SK-N-SH (cell line): ENCODE data around the gene CACNA2D3. TPM values are rescaled to one million over a fixed set of nuclear protein-coding genes. Genes with fewer than 3 reads are reported as not detected.

Experiments
- CTCF ChIA-PET: fragments of 300-600, 350-600 bp; formaldehyde crosslinking; extraction: SDS; loops from one replicate; lab custom pipeline; 2021; lab: Yijun Ruan, JAX
- POLR2A ChIA-PET: fragments of 350-600 bp; sonication (Branson Sonifier 250); formaldehyde crosslinking; extraction: SDS; loops from one replicate; lab custom pipeline; 2020; ENCODE audit warnings: antibody characterized with exemption, inconsistent platforms; lab: Yijun Ruan, JAX
- DNase-seq: peaks from one replicate; pipeline ENCODE4 v3.0.0; 2012
- H2AFZ ChIP-seq: fragments of 200-600 bp; sonication (generic); 2 replicates; pipeline ENCODE4 v1.8.1; 2016; ENCODE audit warnings: antibody characterized with exemption, mild to moderate bottlenecking, low read depth
- H3F3A ChIP-seq: fragments of 200-600 bp; sonication (generic); replicated peaks from 2 replicates; pipeline ENCODE3; 2016; ENCODE audit warnings: antibody characterized with exemption, mild to moderate bottlenecking; ENCODE audit not compliant: insufficient read depth
- H3K27ac ChIP-seq, 2 experiments: fragments of 200-500 bp in 1 of 2; fragments of 200-600 bp in 1 of 2; sonication (Bioruptor generic) in 1 of 2; sonication (generic), shearing (Covaris generic) in 1 of 2; 2 replicates each; pipeline versions ENCODE4 v1.5.1 to v1.6.1; 2014 to 2016; ENCODE audit warnings: low read depth in 2 of 2, inconsistent platforms in 1 of 2, low read length in 1 of 2, mild to moderate bottlenecking in 1 of 2, mixed read lengths in 1 of 2
- H3K27me3 ChIP-seq: fragments of 200-600 bp; sonication (generic), shearing (Covaris generic); 2 replicates; pipeline ENCODE4 v1.6.1; 2016; ENCODE audit warnings: mixed run types; ENCODE audit not compliant: insufficient read depth
- H3K36me3 ChIP-seq, 2 experiments: fragments of 200-500 bp in 1 of 2; fragments of 200-600 bp in 1 of 2; sonication (Bioruptor generic) in 1 of 2; sonication (generic) in 1 of 2; replicated peaks in 1 of 2; 2 replicates each; pipeline versions ENCODE3 to v1.5.1; 2014 to 2016; ENCODE audit warnings: low read length in 1 of 2, mild to moderate bottlenecking in 1 of 2; ENCODE audit not compliant: insufficient read depth in 2 of 2, control insufficient read depth in 1 of 2
- H3K4me1 ChIP-seq, 2 experiments: fragments of 200-500 bp in 1 of 2; fragments of 200-600 bp in 1 of 2; sonication (Bioruptor generic) in 1 of 2; sonication (generic), shearing (Covaris generic) in 1 of 2; 2 replicates each; pipeline versions ENCODE4 v1.5.1 to v1.6.1; 2014 to 2016; ENCODE audit warnings: low read depth in 1 of 2, low read length in 1 of 2, mixed run types in 1 of 2; ENCODE audit not compliant: insufficient read depth in 2 of 2, control insufficient read depth in 1 of 2
- H3K4me2 ChIP-seq: fragments of 200-600 bp; sonication (generic), shearing (Covaris generic); 2 replicates; pipeline ENCODE4 v1.6.1; 2017; ENCODE audit warnings: mixed run types
- H3K4me3 ChIP-seq, 2 experiments: fragments of 200-500 bp in 1 of 2; fragments of 200-600 bp in 1 of 2; sonication (Bioruptor generic) in 1 of 2; sonication (generic), shearing (Covaris generic) in 1 of 2; 2 replicates each; pipeline versions ENCODE4 v1.5.1 to v1.8.1; 2014 to 2016; ENCODE audit warnings: low read depth in 2 of 2, inconsistent platforms in 1 of 2, low read length in 1 of 2, mild to moderate bottlenecking in 1 of 2, mixed read lengths in 1 of 2, moderate library complexity in 1 of 2
- H3K79me2 ChIP-seq: fragments of 200-600 bp; sonication (generic); 2 replicates; pipeline ENCODE4 v1.8.1; 2017; ENCODE audit warnings: mild to moderate bottlenecking; ENCODE audit not compliant: insufficient read depth
- H3K9ac ChIP-seq: fragments of 200-600 bp; sonication (generic); 2 replicates; pipeline ENCODE4 v1.6.1; 2017; ENCODE audit warnings: mixed run types
- H3K9me2 ChIP-seq: fragments of 200-600 bp; sonication (generic); 2 replicates; pipeline ENCODE4 v1.6.1; 2017; ENCODE audit warnings: mixed run types
- H3K9me3 ChIP-seq: fragments of 200-600 bp; sonication (generic); 2 replicates; pipeline ENCODE4 v1.6.1; 2017; ENCODE audit warnings: mixed run types, mild to moderate bottlenecking, moderate library complexity
- H4K20me1 ChIP-seq: fragments of 200-600 bp; sonication (generic); 2 replicates; pipeline ENCODE4 v1.6.1; 2017; ENCODE audit warnings: mild to moderate bottlenecking, mixed run types; ENCODE audit not compliant: insufficient read depth
- CHD2 ChIP-seq: fragments of 150-350 bp; IDR thresholded peaks from 2 replicates; pipeline ENCODE4 v1.6.1; 2018; ENCODE audit warnings: low read length; ENCODE audit not compliant: partially characterized antibody
- EZH2phosphoT487 ChIP-seq: fragments of 200-600 bp; sonication (generic); IDR thresholded peaks from 2 replicates; pipeline ENCODE4 v1.6.1; 2017; ENCODE audit warnings: low read depth, mixed run types, mild to moderate bottlenecking, antibody characterized with exemption, moderate library complexity, borderline replicate concordance
- GABPA ChIP-seq: IDR thresholded peaks from 2 replicates; pipeline ENCODE4 v1.4.0; 2012; ENCODE audit warnings: low read depth, mild to moderate bottlenecking
- JUND ChIP-seq: IDR thresholded peaks from 2 replicates; pipeline ENCODE4 v1.4.0; 2012
- NFIC ChIP-seq: IDR thresholded peaks from 2 replicates; pipeline ENCODE4 v1.4.0; 2012; ENCODE audit warnings: borderline replicate concordance
- NRF1 ChIP-seq: IDR thresholded peaks from 2 replicates; pipeline ENCODE4 v1.6.1; 2012; ENCODE audit warnings: low read depth, mild to moderate bottlenecking, low read length
- POLR2AphosphoS5 ChIP-seq: IDR thresholded peaks from 2 replicates; pipeline ENCODE4 v1.6.1; 2012; ENCODE audit warnings: low read depth, low read length
- RAD21 ChIP-seq: IDR thresholded peaks from 2 replicates; pipeline ENCODE4 v1.6.1; 2012; ENCODE audit warnings: mild to moderate bottlenecking, low read length
- RCOR1 ChIP-seq: fragments of 150-350 bp; IDR thresholded peaks from 2 replicates; pipeline ENCODE4 v1.6.1; 2017; ENCODE audit warnings: antibody characterized with exemption, low read length
- RFX5 ChIP-seq: IDR thresholded peaks from 2 replicates; pipeline ENCODE4 v1.6.1; 2012; ENCODE audit warnings: mild to moderate bottlenecking, improper control_type of control experiment, low read length
- SIN3A ChIP-seq: IDR thresholded peaks from 2 replicates; pipeline ENCODE4 v1.6.1; 2012; ENCODE audit warnings: low read depth, mild to moderate bottlenecking, low read length, moderate library complexity, borderline replicate concordance
- TAF1 ChIP-seq: IDR thresholded peaks from 2 replicates; pipeline ENCODE4 v1.6.1; 2012; ENCODE audit warnings: low read depth, mild to moderate bottlenecking, low read length, moderate library complexity, borderline replicate concordance
- TCF12 ChIP-seq: IDR thresholded peaks from 2 replicates; pipeline ENCODE4 v1.4.0; 2012
- WGBS: methylation state at CpG from one replicate; pipeline ENCODE4 v1.1.6; 2017; ENCODE audit warnings: low lambda C conversion rate; 5-methylcytosine and 5-hydroxymethylcytosine counted together
- polyA plus RNA-seq, 3 experiments: library from polyadenylated mRNA; depleted of rRNA; stranded (reverse); fragments of >200 nt; gene quantifications; 2 replicates each; pipeline ENCODE4 v1.2.3, GENCODE V29; 2012
- TF ChIP-seq, protein P1 (sequence below): IDR thresholded peaks from 2 replicates; pipeline ENCODE4; 2012
- TF ChIP-seq, protein P2 (sequence below): IDR thresholded peaks from 2 replicates; pipeline ENCODE4 v1.4.0; 2012; ENCODE audit warnings: low read depth, borderline replicate concordance
- TF ChIP-seq, protein P3 (sequence below): IDR thresholded peaks from 2 replicates; pipeline ENCODE4 v1.4.0; 2012; ENCODE audit warnings: low read depth
- TF ChIP-seq, protein P4 (sequence below): fragments of 150-350 bp; IDR thresholded peaks from 2 replicates; pipeline ENCODE4 v1.6.1; 2016; ENCODE audit warnings: mild to moderate bottlenecking, low read depth, low read length
- TF ChIP-seq, protein P5 (sequence below): fragments of 150-350 bp; IDR thresholded peaks from 2 replicates; pipeline ENCODE4 v1.6.1; 2017; ENCODE audit warnings: antibody characterized with exemption, low read length, low read depth, borderline replicate concordance

Gene CACNA2D3
- polyA plus RNA-seq, 1 of the 3 experiments (the other 2 are of a cell fraction) = 0.15 TPM

DNA sequence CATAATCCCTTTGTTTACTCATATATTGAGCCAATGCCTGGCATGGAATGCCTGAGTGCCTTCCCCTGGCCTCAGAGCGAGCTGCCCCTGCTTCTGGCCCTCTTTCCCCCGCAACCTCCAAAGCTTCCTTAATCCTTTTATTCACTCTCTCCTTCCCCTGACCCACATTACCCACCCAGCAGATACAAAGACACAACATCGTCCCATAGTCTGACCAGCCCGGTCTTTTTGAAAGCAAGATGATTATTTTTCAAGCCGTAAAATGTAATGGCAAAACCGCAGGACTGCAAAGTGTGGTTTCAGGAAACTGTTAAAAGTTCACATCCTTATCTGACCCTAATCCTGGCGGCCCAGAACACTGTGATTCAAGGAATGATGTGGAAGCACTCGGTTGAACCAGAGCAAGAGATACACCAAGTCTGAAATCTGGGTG is 883.9 kb downstream of the CACNA2D3 start (continued):
- TF ChIP-seq RFX5 = no peak
- TF ChIP-seq, protein P1, sequence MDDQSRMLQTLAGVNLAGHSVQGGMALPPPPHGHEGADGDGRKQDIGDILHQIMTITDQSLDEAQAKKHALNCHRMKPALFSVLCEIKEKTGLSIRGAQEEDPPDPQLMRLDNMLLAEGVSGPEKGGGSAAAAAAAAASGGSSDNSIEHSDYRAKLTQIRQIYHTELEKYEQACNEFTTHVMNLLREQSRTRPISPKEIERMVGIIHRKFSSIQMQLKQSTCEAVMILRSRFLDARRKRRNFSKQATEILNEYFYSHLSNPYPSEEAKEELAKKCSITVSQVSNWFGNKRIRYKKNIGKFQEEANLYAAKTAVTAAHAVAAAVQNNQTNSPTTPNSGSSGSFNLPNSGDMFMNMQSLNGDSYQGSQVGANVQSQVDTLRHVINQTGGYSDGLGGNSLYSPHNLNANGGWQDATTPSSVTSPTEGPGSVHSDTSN = no peak
- TF ChIP-seq, protein P2, sequence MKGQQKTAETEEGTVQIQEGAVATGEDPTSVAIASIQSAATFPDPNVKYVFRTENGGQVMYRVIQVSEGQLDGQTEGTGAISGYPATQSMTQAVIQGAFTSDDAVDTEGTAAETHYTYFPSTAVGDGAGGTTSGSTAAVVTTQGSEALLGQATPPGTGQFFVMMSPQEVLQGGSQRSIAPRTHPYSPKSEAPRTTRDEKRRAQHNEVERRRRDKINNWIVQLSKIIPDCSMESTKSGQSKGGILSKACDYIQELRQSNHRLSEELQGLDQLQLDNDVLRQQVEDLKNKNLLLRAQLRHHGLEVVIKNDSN = no peak
- no peak for TF ChIP-seq RCOR1
- TF ChIP-seq CHD2 = no peak
- TF ChIP-seq JUND = no peak
- no peak for TF ChIP-seq EZH2phosphoT487
- no peak for TF ChIP-seq TCF12

DNA sequence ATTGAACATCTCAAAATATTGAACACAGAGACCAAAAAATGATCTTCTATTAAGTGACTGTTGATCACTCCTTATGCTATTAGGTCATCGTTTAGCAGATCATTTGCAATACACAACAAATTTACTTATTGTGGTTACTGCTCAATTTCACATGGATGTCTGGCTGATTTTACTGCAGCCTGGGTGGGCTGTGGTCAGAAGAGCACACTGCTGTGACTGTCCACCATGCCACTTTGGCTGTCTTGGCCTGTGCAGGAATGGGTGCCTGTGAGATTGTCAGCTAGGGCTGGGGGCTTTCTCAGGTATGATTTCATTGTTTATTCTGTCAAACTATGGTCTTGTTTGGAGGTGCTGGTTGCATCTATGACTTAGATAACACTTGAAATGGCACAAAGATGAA is 885.6 kb downstream of the CACNA2D3 start:
- H3K79me2 ChIP-seq = no peaks in the 10 kb centered on the region
- 52% methylated on average over 1 of the region's 1 CpG for WGBS
- TF ChIP-seq RCOR1 (no peak), NFIC (no peak), SIN3A (no peak), RAD21 (no peak), NRF1 (no peak), POLR2AphosphoS5 (no peak), TCF12 (no peak), RFX5 (no peak), GABPA (no peak), JUND (no peak), TAF1 (no peak)
- TF ChIP-seq, protein P3, sequence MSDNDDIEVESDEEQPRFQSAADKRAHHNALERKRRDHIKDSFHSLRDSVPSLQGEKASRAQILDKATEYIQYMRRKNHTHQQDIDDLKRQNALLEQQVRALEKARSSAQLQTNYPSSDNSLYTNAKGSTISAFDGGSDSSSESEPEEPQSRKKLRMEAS = no peak
- TF ChIP-seq, protein P4, sequence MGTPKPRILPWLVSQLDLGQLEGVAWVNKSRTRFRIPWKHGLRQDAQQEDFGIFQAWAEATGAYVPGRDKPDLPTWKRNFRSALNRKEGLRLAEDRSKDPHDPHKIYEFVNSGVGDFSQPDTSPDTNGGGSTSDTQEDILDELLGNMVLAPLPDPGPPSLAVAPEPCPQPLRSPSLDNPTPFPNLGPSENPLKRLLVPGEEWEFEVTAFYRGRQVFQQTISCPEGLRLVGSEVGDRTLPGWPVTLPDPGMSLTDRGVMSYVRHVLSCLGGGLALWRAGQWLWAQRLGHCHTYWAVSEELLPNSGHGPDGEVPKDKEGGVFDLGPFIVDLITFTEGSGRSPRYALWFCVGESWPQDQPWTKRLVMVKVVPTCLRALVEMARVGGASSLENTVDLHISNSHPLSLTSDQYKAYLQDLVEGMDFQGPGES = no peak
- TF ChIP-seq, protein P5, sequence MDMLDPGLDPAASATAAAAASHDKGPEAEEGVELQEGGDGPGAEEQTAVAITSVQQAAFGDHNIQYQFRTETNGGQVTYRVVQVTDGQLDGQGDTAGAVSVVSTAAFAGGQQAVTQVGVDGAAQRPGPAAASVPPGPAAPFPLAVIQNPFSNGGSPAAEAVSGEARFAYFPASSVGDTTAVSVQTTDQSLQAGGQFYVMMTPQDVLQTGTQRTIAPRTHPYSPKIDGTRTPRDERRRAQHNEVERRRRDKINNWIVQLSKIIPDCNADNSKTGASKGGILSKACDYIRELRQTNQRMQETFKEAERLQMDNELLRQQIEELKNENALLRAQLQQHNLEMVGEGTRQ = no peak
- TF ChIP-seq, all 33 proteins: peak for 0
- no peak overlapping the region for H3K9ac ChIP-seq
- POLR2A ChIA-PET = no interaction called here
- H3K4me3 ChIP-seq = no peak overlapping the region
- no peaks in the 10 kb centered on the region for H3K36me3 ChIP-seq
- no peaks in the 10 kb centered on the region for H3F3A ChIP-seq
- no peak overlapping the region for H3K4me2 ChIP-seq
- no peaks in the 10 kb centered on the region for H3K9me2 ChIP-seq
- H3K4me1 ChIP-seq = no peaks in the 10 kb centered on the region; a peak in 1 of 4 replicates
- H2AFZ ChIP-seq = no peak overlapping the region
- no peak for DNase-seq
- no peak overlapping the region for H3K27ac ChIP-seq
- H3K9me3 ChIP-seq = no peaks in the 10 kb centered on the region
- H4K20me1 ChIP-seq = no peaks in the 10 kb centered on the region
- H3K27me3 ChIP-seq = no peaks in the 10 kb centered on the region
- CTCF ChIA-PET = no interaction called here
